ENCODE data around the gene CERS4. TPM values are rescaled to one million over a fixed set of nuclear protein-coding genes. Genes with fewer than 3 reads are reported as not detected.
"Not testable (repeated sequence)": the region's sequence is repeated elsewhere in the genome, so short reads cannot be mapped to it uniquely, and the experiment has no call there.

The CERS4 gene
- total RNA-seq, 1 donor from 2014 or later, result 2.1 TPM

DNA sequence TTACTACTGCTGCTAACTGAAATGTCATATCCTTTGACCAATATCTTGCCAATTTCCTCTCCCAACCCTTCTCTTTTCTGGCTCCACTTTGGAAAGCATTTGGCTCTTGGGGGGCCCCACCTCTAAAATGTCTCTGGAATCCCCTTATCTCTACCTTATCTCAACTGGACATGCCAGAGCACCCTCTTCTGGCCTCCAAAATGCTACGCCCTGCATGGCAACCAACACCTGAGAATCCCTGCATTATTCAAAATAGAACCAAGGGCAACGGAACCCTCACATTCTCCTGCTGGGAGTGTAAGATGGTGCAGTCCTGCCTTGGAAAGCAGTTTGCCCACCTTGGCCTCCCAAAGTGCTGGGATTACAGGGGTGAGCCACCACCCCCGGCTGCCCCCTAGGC is 35.3 kb downstream of the CERS4 start:
- no peak for FAIRE-seq
- H3K36me3 ChIP-seq (ENCODE audit: control insufficient read depth, insufficient read depth, low read length), result no peaks in the 10 kb centered on the region
- H3K4me3 ChIP-seq (ENCODE audit: low read depth, low read length), result no peak overlapping the region
- no peak for DNase-seq (ENCODE audit: low read depth)
- no peaks in the 10 kb centered on the region for H3K27me3 ChIP-seq (ENCODE audit: control insufficient read depth, insufficient read depth, low read length)
- TF ChIP-seq, protein P1, sequence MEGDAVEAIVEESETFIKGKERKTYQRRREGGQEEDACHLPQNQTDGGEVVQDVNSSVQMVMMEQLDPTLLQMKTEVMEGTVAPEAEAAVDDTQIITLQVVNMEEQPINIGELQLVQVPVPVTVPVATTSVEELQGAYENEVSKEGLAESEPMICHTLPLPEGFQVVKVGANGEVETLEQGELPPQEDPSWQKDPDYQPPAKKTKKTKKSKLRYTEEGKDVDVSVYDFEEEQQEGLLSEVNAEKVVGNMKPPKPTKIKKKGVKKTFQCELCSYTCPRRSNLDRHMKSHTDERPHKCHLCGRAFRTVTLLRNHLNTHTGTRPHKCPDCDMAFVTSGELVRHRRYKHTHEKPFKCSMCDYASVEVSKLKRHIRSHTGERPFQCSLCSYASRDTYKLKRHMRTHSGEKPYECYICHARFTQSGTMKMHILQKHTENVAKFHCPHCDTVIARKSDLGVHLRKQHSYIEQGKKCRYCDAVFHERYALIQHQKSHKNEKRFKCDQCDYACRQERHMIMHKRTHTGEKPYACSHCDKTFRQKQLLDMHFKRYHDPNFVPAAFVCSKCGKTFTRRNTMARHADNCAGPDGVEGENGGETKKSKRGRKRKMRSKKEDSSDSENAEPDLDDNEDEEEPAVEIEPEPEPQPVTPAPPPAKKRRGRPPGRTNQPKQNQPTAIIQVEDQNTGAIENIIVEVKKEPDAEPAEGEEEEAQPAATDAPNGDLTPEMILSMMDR (IDR thresholded peaks at IDR 0.05; ENCODE audit: insufficient read depth, low read length, severe bottlenecking), result no peak

DNA sequence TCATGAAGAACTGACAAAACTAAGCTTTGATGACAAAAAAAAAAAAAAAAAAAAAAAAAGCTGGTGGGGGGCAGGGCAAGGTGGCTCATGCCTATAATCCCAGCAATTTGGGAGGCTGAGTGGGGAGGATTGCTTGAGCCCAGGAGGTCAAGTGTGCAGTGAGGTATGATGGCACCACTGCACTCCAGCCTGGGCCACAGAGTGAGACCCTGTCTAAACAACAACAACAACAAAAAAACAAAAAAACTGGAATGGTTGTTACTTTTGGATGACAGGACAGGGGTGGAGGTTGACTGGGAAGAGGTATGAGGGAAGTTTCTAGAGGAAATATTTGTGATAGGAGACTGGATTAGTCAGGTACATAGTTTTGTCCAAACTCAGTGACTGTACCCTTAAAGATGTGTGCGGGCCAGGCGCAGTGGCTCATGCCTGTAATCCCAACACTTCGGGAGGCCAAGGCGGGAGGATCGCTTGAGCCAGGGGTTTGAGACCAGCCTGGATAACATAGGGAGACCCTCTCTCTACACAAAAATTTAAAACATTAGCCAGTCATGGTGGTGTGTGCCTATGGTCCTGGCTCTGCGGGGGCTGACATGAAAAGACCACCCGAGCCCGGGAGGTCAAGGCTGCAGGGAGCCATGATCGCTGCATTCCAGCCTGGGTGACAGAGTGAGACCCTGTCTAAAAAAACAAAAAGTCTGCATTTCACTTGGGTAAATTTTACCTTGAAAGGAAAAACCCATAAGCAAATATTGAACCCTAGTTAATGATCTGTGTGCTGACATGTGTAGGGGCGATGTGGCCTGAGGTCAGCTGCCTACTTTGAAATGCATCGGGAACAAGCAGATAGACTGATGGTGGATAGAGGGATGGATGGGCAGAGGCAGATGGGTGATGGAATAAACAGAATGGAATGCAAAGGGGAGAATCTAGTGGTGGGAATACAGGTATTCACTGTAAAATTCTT is 37.0 kb downstream of the CERS4 start:
- TF ChIP-seq, protein P1 (IDR thresholded peaks at IDR 0.05; ENCODE audit: insufficient read depth, low read length, severe bottlenecking), result no peak
- DNase-seq (ENCODE audit: low read depth) (no peak), FAIRE-seq (no peak)
- Histone ChIP-seq H3K36me3 (ENCODE audit: control insufficient read depth, insufficient read depth, low read length) (no peaks in the 10 kb centered on the region), H3K4me3 (ENCODE audit: low read depth, low read length) (no peak overlapping the region), H3K27me3 (ENCODE audit: control insufficient read depth, insufficient read depth, low read length) (no peaks in the 10 kb centered on the region)

DNA sequence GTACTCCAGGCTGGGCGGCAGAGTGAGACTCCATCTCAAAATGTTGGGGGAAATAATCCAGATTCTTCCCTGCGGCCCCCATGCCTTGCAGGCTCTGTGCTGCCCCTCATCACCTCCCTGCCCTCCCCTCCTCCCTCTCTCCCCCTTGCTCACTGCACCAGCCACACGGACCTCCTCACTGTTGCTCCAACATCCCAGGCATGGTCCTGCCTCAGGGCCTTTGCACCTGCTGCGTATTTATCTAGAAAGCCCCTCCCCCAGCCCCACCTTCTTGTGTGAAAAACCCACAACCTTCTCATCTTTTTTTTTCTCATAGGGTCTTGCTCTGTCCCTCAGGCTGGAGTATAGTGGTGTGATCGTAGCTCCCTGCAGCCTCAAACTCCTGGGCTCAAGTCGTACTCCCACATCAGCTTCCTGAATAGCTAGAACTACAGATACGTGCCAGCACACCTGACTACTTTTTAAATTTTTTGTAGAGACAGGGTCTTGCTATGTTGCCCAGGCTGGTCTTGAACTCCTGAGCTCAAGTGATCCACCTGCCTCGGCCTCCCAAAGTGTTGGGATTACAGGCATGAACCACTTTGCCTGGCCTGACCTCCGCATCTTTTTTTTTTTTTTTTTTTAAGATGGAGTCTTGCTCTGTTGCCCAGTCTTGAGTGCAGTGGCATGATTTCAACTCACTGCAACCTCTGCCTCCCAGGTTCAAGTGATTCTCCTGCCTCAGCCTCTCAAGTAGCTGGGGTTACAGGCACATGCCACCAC is 38.1 kb downstream of the CERS4 start:
- FAIRE-seq; H3K36me3 ChIP-seq (ENCODE audit: control insufficient read depth, insufficient read depth, low read length); H3K27me3 ChIP-seq (ENCODE audit: control insufficient read depth, insufficient read depth, low read length); H3K4me3 ChIP-seq (ENCODE audit: low read depth, low read length); DNase-seq (ENCODE audit: low read depth): not testable (repeated sequence)

GRCh38 chr19:8248348-8249328 is 39.5 kb downstream of the CERS4 start:
- TF ChIP-seq, protein P1 (IDR thresholded peaks at IDR 0.05; ENCODE audit: insufficient read depth, low read length, severe bottlenecking), result no peak
- no peaks in the 10 kb centered on the region for H3K27me3 ChIP-seq (ENCODE audit: control insufficient read depth, insufficient read depth, low read length)
- no peak overlapping the region for H3K4me3 ChIP-seq (ENCODE audit: low read depth, low read length)
- DNase-seq (ENCODE audit: low read depth) (no peak), FAIRE-seq (peak; percentile 89)
- no peaks in the 10 kb centered on the region for H3K36me3 ChIP-seq (ENCODE audit: control insufficient read depth, insufficient read depth, low read length)

DNA sequence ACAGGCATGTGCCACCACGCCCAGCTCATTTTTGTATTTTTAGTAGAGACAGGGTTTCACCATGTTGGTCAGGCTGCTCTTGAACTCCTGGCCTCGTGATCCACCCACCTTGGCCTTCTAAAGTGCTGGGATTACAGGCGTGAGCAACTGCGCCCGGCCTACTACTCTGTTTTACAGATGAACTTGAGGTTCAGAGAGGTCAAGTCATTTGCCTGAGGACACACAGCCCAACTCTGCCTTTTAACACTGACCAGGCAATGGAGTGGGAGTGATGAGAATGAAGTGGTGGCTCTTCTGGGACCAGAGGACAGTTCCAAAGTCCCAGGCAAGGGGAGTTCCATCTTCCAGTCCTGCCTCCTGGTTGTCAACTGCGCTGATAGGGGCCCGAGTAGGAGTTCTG is 41.4 kb downstream of the CERS4 start:
- H3K36me3 ChIP-seq (ENCODE audit: control insufficient read depth, insufficient read depth, low read length), result no peaks in the 10 kb centered on the region
- TF ChIP-seq, protein P1 (IDR thresholded peaks at IDR 0.05; ENCODE audit: insufficient read depth, low read length, severe bottlenecking), result no peak
- FAIRE-seq (peak; percentile 32), DNase-seq (ENCODE audit: low read depth) (no peak)
- no peaks in the 10 kb centered on the region for H3K27me3 ChIP-seq (ENCODE audit: control insufficient read depth, insufficient read depth, low read length)
- no peak overlapping the region for H3K4me3 ChIP-seq (ENCODE audit: low read depth, low read length)

Measured in bronchial epithelial cell (primary cell).